K562 (cell line): Measurements from ENCODE around the gene HELZ. TPM values are rescaled to one million over a fixed set of nuclear protein-coding genes. Genes with fewer than 3 reads are reported as not detected.

Experiments
- ARID1B ChIP-seq: fragments of 450-650 bp; IDR thresholded peaks from 2 replicates; pipeline ENCODE4 v1.6.1; 2016; ENCODE audit warnings: antibody characterized with exemption, mild to moderate bottlenecking, inconsistent platforms
- ARID3B ChIP-seq: fragments of 250-450 bp; sonication (Bioruptor Pico); IDR thresholded peaks from 2 replicates; pipeline ENCODE4 v1.4.0; 2020; ENCODE audit warnings: borderline replicate concordance
- ASH1L ChIP-seq: fragments of 450-650 bp; IDR thresholded peaks from 2 replicates; pipeline ENCODE4 v1.6.1; 2018; ENCODE audit warnings: borderline replicate concordance, mild to moderate bottlenecking, low read depth; ENCODE audit not compliant: partially characterized antibody
- CUX1 ChIP-seq: fragments of 200-800 bp; sonication (Bioruptor generic); IDR thresholded peaks from 2 replicates; pipeline ENCODE4 v1.6.1; 2016; ENCODE audit warnings: missing genetic modification characterization, missing compliant biosample characterization
- FOS ChIP-seq: IDR thresholded peaks from 3 replicates; pipeline ENCODE4 v1.6.1; 2011; ENCODE audit not compliant: insufficient read length; ENCODE audit errors: extremely low read depth
- HNRNPH1 ChIP-seq: fragments of 200-400 bp; formaldehyde crosslinking; optimal IDR thresholded peaks from 2 replicates; pipeline ENCODE3; 2017; ENCODE audit warnings: low read depth, mild to moderate bottlenecking, low read length, moderate library complexity
- MEIS2 ChIP-seq: fragments of 450-650 bp; IDR thresholded peaks from 2 replicates; pipeline ENCODE4 v1.6.1; 2014; ENCODE audit warnings: mild to moderate bottlenecking; ENCODE audit not compliant: partially characterized antibody
- MTA2 ChIP-seq: fragments of 450-650 bp; IDR thresholded peaks from 2 replicates; pipeline ENCODE4 v1.6.1; 2016; ENCODE audit warnings: low read depth
- PHF20 ChIP-seq: fragments of 450-650 bp; IDR thresholded peaks from 2 replicates; pipeline ENCODE4 v1.6.1; 2018; ENCODE audit not compliant: partially characterized antibody
- SLC30A9 ChIP-seq: fragments of 250-450 bp; sonication (Bioruptor Pico); IDR thresholded peaks from 2 replicates; pipeline ENCODE4 v1.8.0; 2022; ENCODE audit warnings: mild to moderate bottlenecking, moderate library complexity
- SPI1 ChIP-seq: IDR thresholded peaks from 2 replicates; pipeline ENCODE4 v1.6.1; 2011; ENCODE audit warnings: low read depth, low read length, control low read depth, borderline replicate concordance
- STAT6 ChIP-seq: sonication (generic); formaldehyde crosslinking; IDR thresholded peaks from 2 replicates; pipeline ENCODE4 v1.8.1; 2023; ENCODE audit warnings: mild to moderate bottlenecking, missing genetic modification reagents
- TCFL5 ChIP-seq: fragments of 250-450 bp; sonication (Bioruptor Pico); conservative IDR thresholded peaks from 2 replicates; pipeline ENCODE4 v1.6.1; 2021; ENCODE audit warnings: mild to moderate bottlenecking, moderate library complexity, matching md5 sums
- ZBTB33 ChIP-seq: sonication (generic); formaldehyde crosslinking; IDR thresholded peaks from 2 replicates; pipeline ENCODE4 v1.8.1; 2023; ENCODE audit warnings: mild to moderate bottlenecking, missing genetic modification reagents
- ZNF3 ChIP-seq: fragments of 250-450 bp; sonication (Bioruptor Pico); IDR thresholded peaks from 2 replicates; pipeline ENCODE4 v1.5.0; 2021; ENCODE audit warnings: mild to moderate bottlenecking, moderate library complexity
- ZNF644 ChIP-seq: fragments of 200-800 bp; sonication (Bioruptor generic); IDR thresholded peaks from 2 replicates; pipeline ENCODE4 v1.6.1; 2016; ENCODE audit warnings: low read depth, missing genetic modification characterization, missing compliant biosample characterization
- polyA plus RNA-seq, 8 experiments: library from polyadenylated mRNA; depleted of rRNA in 4 of 8; stranded (reverse) in 5 of 8; unstranded in 3 of 8; fragments of >200 nt; fragmentation: Nextera tagmentation in 2 of 8; fragmentation: Illumina TruSeq in 1 of 8; extraction: Ambion mirVana in 2 of 8; extraction: Trizol in 1 of 8; gene quantifications; 2 replicates each; pipeline versions ENCODE4 v1.2.1 to v1.2.3, GENCODE V29; 2011 to 2014; ENCODE audit warnings: inconsistent platforms in 1 of 8, missing spikeins in 1 of 8
- total RNA-seq, 7 experiments: library from RNA; depleted of rRNA in 6 of 7; stranded (reverse); fragments of >200 nt in 6 of 7; fragmentation: Illumina TruSeq in 2 of 7; extraction: Trizol in 2 of 7; gene quantifications; 2 replicates each; pipeline versions ENCODE4 v1.2.1 to v1.2.3, GENCODE V29; 2011 to 2021; ENCODE audit warnings: low replicate concordance in 1 of 7

The HELZ gene
- total and polyA plus RNA-seq, 9 of the 15 experiments (the other 6 are each of a cell fraction or from before 2014, with no cell fraction given) = 5.2 to 39.8 (median 17.3) TPM

- TF ChIP-seq STAT6 = no peak
- TF ChIP-seq MEIS2 = no peak
- no peak for TF ChIP-seq SPI1
- TF ChIP-seq ARID1B = no peak
- TF ChIP-seq ARID3B (CRISPR knock-in tag) = no peak
- TF ChIP-seq ZNF3 = no peak
- TF ChIP-seq ZBTB33 (CRISPR knock-in tag) = no peak
- no peak for TF ChIP-seq ASH1L
- TF ChIP-seq TCFL5 (CRISPR knock-in tag) = no peak
- no peak for TF ChIP-seq ZNF644 (tag)
- TF ChIP-seq MTA2 = no peak
- no peak for TF ChIP-seq SLC30A9 (CRISPR knock-in tag)
- no peak for TF ChIP-seq PHF20
- TF ChIP-seq HNRNPH1 = no peak
- TF ChIP-seq FOS = no peak
- no peak for TF ChIP-seq CUX1 (CRISPR knock-in tag)
These were observed 444 bp downstream of the HELZ start (continued) for GRCh38 chr17:67244431-67245072.
